Inflammatory macrophage treated with lipopolysaccharide for 4 hours (primary cell): ENCODE measurements around the gene RPTOR.
"Not testable (repeated sequence)": the region's sequence is repeated elsewhere in the genome, so short reads cannot be mapped to it uniquely, and the experiment has no call there.

Experiments
- DNase-seq: peaks from one replicate; pipeline ENCODE4 v3.0.0-alpha.2; 2020

Gene RPTOR

GRCh38 chr17:80789356-80789902 lies 244.8 kb downstream of the RPTOR start:
- DNase-seq, result no peak

DNA sequence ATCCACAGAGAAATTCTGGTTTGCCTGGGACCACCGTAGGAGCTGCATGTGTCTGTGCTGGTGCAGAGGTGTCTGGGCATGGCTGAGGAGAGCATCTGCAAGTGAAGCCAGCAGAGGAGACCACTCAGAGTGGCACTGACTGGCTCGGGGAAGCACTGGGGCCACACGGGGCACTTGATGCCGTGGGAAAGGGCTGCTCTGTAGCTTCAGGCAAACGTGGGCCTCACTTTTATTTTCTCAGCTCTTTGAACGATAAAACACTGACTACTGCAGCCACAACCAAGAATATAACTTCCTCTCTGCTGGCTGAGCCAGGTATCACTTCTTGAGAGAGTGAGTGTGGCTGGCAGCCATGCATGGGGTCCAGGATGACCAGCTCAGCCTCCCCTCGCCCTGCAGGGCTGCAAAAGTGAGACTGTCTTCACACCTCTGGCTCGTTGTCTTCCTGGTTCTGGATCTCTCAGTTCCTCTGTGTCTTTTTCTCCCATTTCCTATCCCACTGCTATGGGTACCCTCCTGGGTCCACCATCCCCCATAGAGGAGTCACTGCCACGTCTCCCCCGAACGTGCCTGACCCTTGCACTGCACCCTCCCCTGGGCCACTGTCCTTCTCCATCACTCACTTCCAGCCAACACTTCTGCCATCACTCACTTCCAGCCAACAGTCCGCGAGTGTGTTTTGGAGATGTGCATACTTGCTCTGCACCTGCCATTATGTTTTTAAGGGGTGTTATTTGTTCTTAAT lies 245.6 kb downstream of the RPTOR start:
- DNase-seq, result no peak

- no peak for DNase-seq
Measured at GRCh38 chr17:80790981-80791742, 246.5 kb downstream of the RPTOR start.

- no peak for DNase-seq
Measured at GRCh38 chr17:80791758-80792284, 247.2 kb downstream of the RPTOR start.

DNA sequence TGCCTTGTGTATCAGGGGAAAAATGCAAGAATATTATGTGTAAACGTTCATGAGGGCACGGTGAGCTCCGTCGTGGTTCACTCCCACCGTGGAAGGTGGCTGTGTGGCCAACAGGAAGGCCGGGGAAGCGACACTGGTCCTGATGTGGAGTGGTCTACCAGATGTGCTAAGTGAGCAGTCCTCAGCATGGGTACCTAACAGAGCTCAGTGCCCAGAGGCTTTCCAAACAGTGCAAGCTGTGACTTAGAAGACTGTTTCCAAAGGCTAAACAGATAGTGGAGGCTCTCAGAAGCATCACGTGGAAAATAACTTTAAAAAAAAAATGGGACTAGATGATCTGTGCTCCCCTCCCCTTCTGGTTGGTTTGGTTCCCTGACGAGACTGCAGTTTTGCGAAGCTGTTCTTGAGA lies 247.7 kb downstream of the RPTOR start:
- DNase-seq, result no peak

GRCh38 chr17:80793421-80793820 lies 248.8 kb downstream of the RPTOR start:
- no peak for DNase-seq

- no peak for DNase-seq
Measured at GRCh38 chr17:80793851-80794267, 249.2 kb downstream of the RPTOR start.

GRCh38 chr17:80794281-80795089 lies 249.8 kb downstream of the RPTOR start:
- no peak for DNase-seq

- DNase-seq, result no peak
Measured at GRCh38 chr17:80795090-80795580, 250.5 kb downstream of the RPTOR start.

GRCh38 chr17:80795754-80796153 lies 251.1 kb downstream of the RPTOR start:
- DNase-seq, result no peak

- DNase-seq, result no peak
Measured at GRCh38 chr17:80796430-80796861, 251.8 kb downstream of the RPTOR start.

DNA sequence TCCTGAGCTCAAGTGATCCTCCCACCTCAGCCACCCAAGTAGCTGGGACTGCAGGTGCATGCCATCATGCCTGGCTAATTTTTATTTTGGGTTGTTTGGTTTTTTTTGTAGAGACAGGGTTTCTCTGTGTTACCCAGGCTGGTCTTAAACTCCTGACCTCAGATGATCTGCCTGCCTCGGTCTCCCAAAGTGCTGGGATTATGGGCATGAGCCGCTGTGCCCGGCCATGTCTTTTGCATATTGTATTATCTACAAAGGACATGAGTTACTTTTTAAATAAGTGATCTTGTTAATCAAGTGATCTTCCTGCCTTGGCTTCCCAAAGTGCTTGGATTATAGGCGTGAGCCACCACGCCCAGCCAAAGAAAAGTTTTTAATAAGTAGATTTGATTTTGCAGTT lies 252.6 kb downstream of the RPTOR start:
- not testable (repeated sequence) for DNase-seq

GRCh38 chr17:80797741-80798594 lies 253.3 kb downstream of the RPTOR start:
- DNase-seq, result no peak

- DNase-seq, result no peak
Measured at GRCh38 chr17:80798595-80799537, 254.2 kb downstream of the RPTOR start.

GRCh38 chr17:80799538-80800480 lies 255.2 kb downstream of the RPTOR start:
- no peak for DNase-seq

GRCh38 chr17:80800481-80801391 lies 256.1 kb downstream of the RPTOR start:
- no peak for DNase-seq

- no peak for DNase-seq
Measured at GRCh38 chr17:80802626-80803450, 258.2 kb downstream of the RPTOR start.
